Skeletal muscle tissue (tissue), 4 donors: Measurements from ENCODE around the gene ABCB1. TPM values are rescaled to one million over a fixed set of nuclear protein-coding genes. Genes with fewer than 3 reads are reported as not detected.
"Not testable (repeated sequence)": the region's sequence is repeated elsewhere in the genome, so short reads cannot be mapped to it uniquely, and the experiment has no call there.

Experiments used
- H3K27ac ChIP-seq: one replicate; pipeline ENCODE4 v1.7.0; 2013; ENCODE audit warnings: mild to moderate bottlenecking, low read depth, low read length, inconsistent platforms
- H3K27me3 ChIP-seq, 3 donors: one replicate each; pipeline ENCODE4 v1.7.0; 2013; ENCODE audit warnings: low read length in 3 of 3; ENCODE audit not compliant: control insufficient read depth in 3 of 3, insufficient read depth in 3 of 3
- H3K36me3 ChIP-seq, 3 donors: one replicate each; pipeline ENCODE4 v1.7.0; 2013; ENCODE audit warnings: low read length in 3 of 3; ENCODE audit not compliant: control insufficient read depth in 3 of 3, insufficient read depth in 3 of 3
- H3K4me1 ChIP-seq, 3 donors: one replicate each; pipeline ENCODE4 v1.7.0; 2013; ENCODE audit warnings: low read length in 3 of 3, mild to moderate bottlenecking in 3 of 3; ENCODE audit not compliant: control insufficient read depth in 3 of 3, insufficient read depth in 3 of 3
- H3K4me3 ChIP-seq, 3 donors: one replicate each; pipeline ENCODE4 v1.7.0; 2013; ENCODE audit warnings: low read length in 3 of 3
- H3K9ac ChIP-seq, 3 donors: one replicate each; pipeline ENCODE4 v1.7.0; 2013; ENCODE audit warnings: low read length in 3 of 3, mild to moderate bottlenecking in 3 of 3, moderate library complexity in 2 of 3, low read depth in 1 of 3
- H3K9me3 ChIP-seq, 3 donors: one replicate each; pipeline ENCODE4 v1.7.0; 2013; ENCODE audit warnings: low read length in 3 of 3; ENCODE audit not compliant: control insufficient read depth in 3 of 3
- total RNA-seq: library from RNA; depleted of rRNA; stranded (reverse); fragments of >200 nt; gene quantifications from one replicate; pipeline ENCODE4 v1.2.3, GENCODE V29; 2014
- donor health status: Osteomylitis.

Gene ABCB1
- total RNA-seq, 1 donor from 2014 or later = under 0.01 TPM

GRCh38 chr7:87581723-87582122 is 19.0 kb downstream of the ABCB1 start:
- H3K9ac ChIP-seq = no peak overlapping the region
- no peak overlapping the region for H3K27ac ChIP-seq
- H3K27me3 ChIP-seq = no peaks in the 10 kb centered on the region
- H3K36me3 ChIP-seq = no peaks in the 10 kb centered on the region
- no peak overlapping the region for H3K4me3 ChIP-seq
- no peaks in the 10 kb centered on the region for H3K9me3 ChIP-seq
- H3K4me1 ChIP-seq = no peaks in the 10 kb centered on the region

GRCh38 chr7:87580636-87581035 is 20.0 kb downstream of the ABCB1 start:
- no peaks in the 10 kb centered on the region for H3K4me1 ChIP-seq
- H3K9ac ChIP-seq = no peak overlapping the region
- no peaks in the 10 kb centered on the region for H3K36me3 ChIP-seq
- H3K4me3 ChIP-seq = no peak overlapping the region
- no peak overlapping the region for H3K27ac ChIP-seq
- no peaks in the 10 kb centered on the region for H3K9me3 ChIP-seq
- no peaks in the 10 kb centered on the region for H3K27me3 ChIP-seq

GRCh38 chr7:87575521-87575920 is 25.2 kb downstream of the ABCB1 start:
- H3K4me1 ChIP-seq = peaks cover 0 to 2% (median 0%) of the 10 kb centered on the region in 3 donors
- no peaks in the 10 kb centered on the region for H3K27me3 ChIP-seq
- H3K27ac ChIP-seq = no peak overlapping the region
- H3K36me3 ChIP-seq = no peaks in the 10 kb centered on the region
- H3K9me3 ChIP-seq = no peaks in the 10 kb centered on the region
- H3K9ac ChIP-seq = no peak overlapping the region
- no peak overlapping the region for H3K4me3 ChIP-seq

- Histone ChIP-seq H3K27ac (no peak overlapping the region), H3K9ac (no peak overlapping the region)
These were observed 26.1 kb downstream of the ABCB1 start for GRCh38 chr7:87574630-87575029.

GRCh38 chr7:87572513-87572912 is 28.2 kb downstream of the ABCB1 start:
- H3K9me3 ChIP-seq, H3K27ac ChIP-seq: not testable (repeated sequence)

More at GRCh38 chr7:87574630-87575029, 26.1 kb downstream of the ABCB1 start:
- H3K36me3 ChIP-seq = no peaks in the 10 kb centered on the region
- H3K4me3 ChIP-seq = no peak overlapping the region
- H3K9me3 ChIP-seq = no peaks in the 10 kb centered on the region
- H3K27me3 ChIP-seq = no peaks in the 10 kb centered on the region
- H3K4me1 ChIP-seq = peaks cover 0 to 2% (median 0%) of the 10 kb centered on the region in 3 donors

GRCh38 chr7:87570178-87570577 is 30.5 kb downstream of the ABCB1 start:
- no peak overlapping the region for H3K9ac ChIP-seq
- no peaks in the 10 kb centered on the region for H3K9me3 ChIP-seq
- no peaks in the 10 kb centered on the region for H3K36me3 ChIP-seq
- H3K27ac ChIP-seq = no peak overlapping the region
- H3K27me3 ChIP-seq = no peaks in the 10 kb centered on the region
- peaks cover 0 to 2% (median 0%) of the 10 kb centered on the region in 3 donors for H3K4me1 ChIP-seq
- H3K4me3 ChIP-seq = no peak overlapping the region

More at GRCh38 chr7:87572513-87572912, 28.2 kb downstream of the ABCB1 start:
- H3K9ac ChIP-seq, H3K4me1 ChIP-seq, H3K4me3 ChIP-seq, H3K36me3 ChIP-seq, H3K27me3 ChIP-seq: not testable (repeated sequence)

GRCh38 chr7:87567052-87567451 is 33.6 kb downstream of the ABCB1 start:
- Histone ChIP-seq H3K9me3 (no peaks in the 10 kb centered on the region), H3K36me3 (no peaks in the 10 kb centered on the region), H3K27me3 (no peaks in the 10 kb centered on the region), H3K4me1 (no peaks in the 10 kb centered on the region), H3K9ac (no peak overlapping the region), H3K27ac (no peak overlapping the region), H3K4me3 (no peak overlapping the region)

GRCh38 chr7:87566311-87566900 is 34.3 kb downstream of the ABCB1 start:
- Histone ChIP-seq H3K9ac (no peak overlapping the region), H3K9me3 (no peaks in the 10 kb centered on the region), H3K27me3 (no peaks in the 10 kb centered on the region), H3K4me1 (no peaks in the 10 kb centered on the region), H3K27ac (no peak overlapping the region), H3K36me3 (no peaks in the 10 kb centered on the region), H3K4me3 (no peak overlapping the region)

GRCh38 chr7:87565877-87566276 is 34.8 kb downstream of the ABCB1 start:
- Histone ChIP-seq H3K9ac (no peak overlapping the region), H3K27ac (no peak overlapping the region), H3K36me3 (no peaks in the 10 kb centered on the region), H3K9me3 (no peaks in the 10 kb centered on the region), H3K27me3 (no peaks in the 10 kb centered on the region), H3K4me1 (no peaks in the 10 kb centered on the region), H3K4me3 (no peak overlapping the region)

- no peak overlapping the region for H3K9ac ChIP-seq
- no peak overlapping the region for H3K4me3 ChIP-seq
- no peaks in the 10 kb centered on the region for H3K9me3 ChIP-seq
- H3K4me1 ChIP-seq = no peaks in the 10 kb centered on the region
- no peak overlapping the region for H3K27ac ChIP-seq
- H3K27me3 ChIP-seq = no peaks in the 10 kb centered on the region
- no peaks in the 10 kb centered on the region for H3K36me3 ChIP-seq
These were observed 36.3 kb downstream of the ABCB1 start for GRCh38 chr7:87564296-87564963.
